Esophagus squamous epithelium (tissue), 4 donors: Measurements from ENCODE around the gene MVK.

Experiments
- POLR2A ChIP-seq, 4 donors: fragments of 450-650 bp; IDR thresholded peaks; one replicate each; pipeline ENCODE4 v1.6.1; 2017; ENCODE audit warnings: antibody characterized with exemption in 4 of 4, mild to moderate bottlenecking in 4 of 4, moderate library complexity in 3 of 4
- TF ChIP-seq, protein P1 (sequence below), 6 experiments: fragments of 450-650 bp in 4 of 6; fragments of 200-600 bp in 2 of 6; sonication (generic) in 2 of 6; IDR thresholded peaks; one replicate each; pipeline ENCODE4 v1.5.1; 2016 to 2019; ENCODE audit warnings: antibody characterized with exemption in 6 of 6, mild to moderate bottlenecking in 4 of 6, moderate library complexity in 4 of 6

DNA sequence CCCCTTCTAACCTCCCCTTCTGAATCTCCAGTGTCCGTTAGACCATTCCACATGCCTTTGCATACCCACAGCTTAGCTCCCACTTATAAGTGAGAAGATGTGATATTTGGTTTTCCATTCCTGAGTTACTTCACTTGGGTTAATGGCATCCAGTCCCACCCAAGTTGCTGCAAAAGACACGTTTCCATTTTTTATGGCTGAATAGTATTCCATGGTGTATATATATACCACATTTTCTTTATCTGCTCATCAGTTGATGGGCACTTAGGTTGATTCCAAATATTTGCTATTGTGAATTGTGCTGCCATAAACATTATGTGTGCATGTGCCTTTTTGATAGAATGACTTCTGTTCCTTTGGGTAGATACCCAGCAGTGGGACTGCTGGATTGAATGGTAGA is 67.8 kb downstream of the MVK start:
- TF ChIP-seq, protein P1, sequence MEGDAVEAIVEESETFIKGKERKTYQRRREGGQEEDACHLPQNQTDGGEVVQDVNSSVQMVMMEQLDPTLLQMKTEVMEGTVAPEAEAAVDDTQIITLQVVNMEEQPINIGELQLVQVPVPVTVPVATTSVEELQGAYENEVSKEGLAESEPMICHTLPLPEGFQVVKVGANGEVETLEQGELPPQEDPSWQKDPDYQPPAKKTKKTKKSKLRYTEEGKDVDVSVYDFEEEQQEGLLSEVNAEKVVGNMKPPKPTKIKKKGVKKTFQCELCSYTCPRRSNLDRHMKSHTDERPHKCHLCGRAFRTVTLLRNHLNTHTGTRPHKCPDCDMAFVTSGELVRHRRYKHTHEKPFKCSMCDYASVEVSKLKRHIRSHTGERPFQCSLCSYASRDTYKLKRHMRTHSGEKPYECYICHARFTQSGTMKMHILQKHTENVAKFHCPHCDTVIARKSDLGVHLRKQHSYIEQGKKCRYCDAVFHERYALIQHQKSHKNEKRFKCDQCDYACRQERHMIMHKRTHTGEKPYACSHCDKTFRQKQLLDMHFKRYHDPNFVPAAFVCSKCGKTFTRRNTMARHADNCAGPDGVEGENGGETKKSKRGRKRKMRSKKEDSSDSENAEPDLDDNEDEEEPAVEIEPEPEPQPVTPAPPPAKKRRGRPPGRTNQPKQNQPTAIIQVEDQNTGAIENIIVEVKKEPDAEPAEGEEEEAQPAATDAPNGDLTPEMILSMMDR (IDR thresholded peaks at IDR 0.05): no peak
- no peak for TF ChIP-seq POLR2A (IDR thresholded peaks at IDR 0.05)
